Colonic mucosa (tissue), 4 donors: Measurements from ENCODE around the gene C16orf92. TPM values are rescaled to one million over a fixed set of nuclear protein-coding genes. Genes with fewer than 3 reads are reported as not detected.
"Not testable (repeated sequence)": the region's sequence is repeated elsewhere in the genome, so short reads cannot be mapped to it uniquely, and the experiment has no call there.

Experiments used
- DNase-seq: peaks from one replicate; pipeline ENCODE4 v3.0.0-alpha.2; 2020
- H3K27ac ChIP-seq: fragments of 200-600 bp; one replicate; pipeline ENCODE4 v1.8.0; 2021
- H3K27me3 ChIP-seq: fragments of 200-600 bp; one replicate; pipeline ENCODE4 v1.8.0; 2021
- H3K36me3 ChIP-seq: fragments of 200-600 bp; one replicate; pipeline ENCODE4 v1.8.0; 2021
- H3K4me1 ChIP-seq: fragments of 200-600 bp; one replicate; pipeline ENCODE4 v1.8.0; 2021; ENCODE audit warnings: mild to moderate bottlenecking
- H3K4me3 ChIP-seq: fragments of 200-600 bp; one replicate; pipeline ENCODE4 v1.8.0; 2021
- H3K9ac ChIP-seq, 2 donors: one replicate each; pipeline ENCODE4 v1.7.0; 2013; ENCODE audit warnings: control low read depth in 2 of 2, low read depth in 2 of 2, low read length in 2 of 2
- H3K9me3 ChIP-seq: fragments of 200-600 bp; one replicate; pipeline ENCODE4 v1.8.0; 2021
- CTCF ChIP-seq: fragments of 200-600 bp; IDR thresholded peaks from one replicate; pipeline ENCODE4 v1.8.0; 2022; ENCODE audit warnings: antibody characterized with exemption, mild to moderate bottlenecking
- intact Hi-C: fragments of 100-400 bp; cut with DNase I; formaldehyde crosslinking; loops from one replicate; pipeline ENCODE4 v1.14.1; 2022
- total RNA-seq, 2 donors: library from RNA; stranded (reverse); fragmentation: NEBNext Ultra II Directional in 1 of 2; extraction: Animal tissue kit (Norgen Biotek cat#: 25700) in 1 of 2; gene quantifications; one replicate each; pipeline ENCODE4 v1.2.1, GENCODE V29; 2021
- donor health status: healthy.
- donor health status: DM: no; HTN: no; CAD: no.
- donor health status: DM: no; HTN: no; CAD: no.

Gene C16orf92
- total RNA-seq, 2 donors from 2014 or later: not detected

DNA sequence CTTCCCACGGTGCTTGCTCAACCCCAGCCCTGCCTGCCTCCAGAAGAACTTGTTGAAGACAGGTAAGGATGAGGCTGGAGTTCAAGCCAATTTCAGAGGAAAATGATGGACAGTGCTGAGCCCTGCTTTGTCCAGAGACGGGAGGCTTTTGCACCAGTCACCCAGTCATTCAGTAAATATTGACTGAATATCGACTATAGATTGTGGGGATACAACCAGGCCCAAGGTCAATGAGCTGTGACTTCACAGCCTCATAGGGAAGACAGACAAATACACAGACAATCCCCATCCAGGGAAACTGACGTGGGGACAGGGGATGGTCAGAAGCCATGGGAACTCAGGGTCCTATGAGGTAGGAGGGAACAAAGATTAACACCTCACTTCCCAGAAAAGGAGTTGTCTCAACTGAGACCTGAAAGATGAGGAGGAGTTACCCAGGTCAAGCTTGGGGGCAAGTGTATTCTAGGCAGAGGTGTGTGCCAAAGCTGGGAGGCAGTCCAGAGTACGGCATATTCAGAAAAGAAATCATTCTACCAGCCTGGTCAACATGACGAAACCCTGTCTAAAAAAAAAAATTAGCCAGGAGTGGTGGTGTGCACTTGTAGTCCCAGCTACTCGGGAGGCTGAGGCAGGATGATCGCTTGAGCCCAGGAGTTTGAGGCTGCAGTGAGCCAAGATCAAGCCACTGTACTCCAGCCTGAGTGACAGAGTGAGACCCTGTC lies 6.3 kb upstream of the C16orf92 start:
- intact Hi-C loops: no loop called here
- no peaks in the 10 kb centered on the region for H3K27me3 ChIP-seq
- TF ChIP-seq CTCF: no peak

GRCh38 chr16:30017277-30017656 lies 5.7 kb upstream of the C16orf92 start:
- TF ChIP-seq CTCF: no peak
- H3K27ac ChIP-seq: no peak overlapping the region
- intact Hi-C loops: no loop called here
- DNase-seq: no peak
- no peaks in the 10 kb centered on the region for H3K36me3 ChIP-seq
- H3K9ac ChIP-seq: no peak overlapping the region
- H3K9me3 ChIP-seq: no peaks in the 10 kb centered on the region
- no peaks in the 10 kb centered on the region for H3K27me3 ChIP-seq
- no peak overlapping the region for H3K4me3 ChIP-seq
- no peaks in the 10 kb centered on the region for H3K4me1 ChIP-seq

More for the DNA sequence above, 6.3 kb upstream of the C16orf92 start:
- no peak for DNase-seq
- H3K36me3 ChIP-seq: no peaks in the 10 kb centered on the region
- H3K4me1 ChIP-seq: no peaks in the 10 kb centered on the region
- no peak overlapping the region for H3K27ac ChIP-seq
- H3K9me3 ChIP-seq: no peaks in the 10 kb centered on the region
- H3K9ac ChIP-seq: no peak overlapping the region
- no peak overlapping the region for H3K4me3 ChIP-seq

GRCh38 chr16:30017937-30018336 lies 5.1 kb upstream of the C16orf92 start:
- H3K36me3 ChIP-seq, H3K27me3 ChIP-seq, intact Hi-C loops, H3K4me3 ChIP-seq, DNase-seq, H3K9me3 ChIP-seq, H3K27ac ChIP-seq, H3K9ac ChIP-seq, H3K4me1 ChIP-seq: not testable (repeated sequence)

GRCh38 chr16:30018731-30019158 lies 4.3 kb upstream of the C16orf92 start:
- no peaks in the 10 kb centered on the region for H3K27me3 ChIP-seq
- no peaks in the 10 kb centered on the region for H3K9me3 ChIP-seq
- no peak overlapping the region for H3K4me3 ChIP-seq
- no peak for DNase-seq
- H3K4me1 ChIP-seq: no peaks in the 10 kb centered on the region
- intact Hi-C loops: no loop called here
- H3K27ac ChIP-seq: no peak overlapping the region
- TF ChIP-seq CTCF: no peak
- no peak overlapping the region for H3K9ac ChIP-seq
- no peaks in the 10 kb centered on the region for H3K36me3 ChIP-seq

DNA sequence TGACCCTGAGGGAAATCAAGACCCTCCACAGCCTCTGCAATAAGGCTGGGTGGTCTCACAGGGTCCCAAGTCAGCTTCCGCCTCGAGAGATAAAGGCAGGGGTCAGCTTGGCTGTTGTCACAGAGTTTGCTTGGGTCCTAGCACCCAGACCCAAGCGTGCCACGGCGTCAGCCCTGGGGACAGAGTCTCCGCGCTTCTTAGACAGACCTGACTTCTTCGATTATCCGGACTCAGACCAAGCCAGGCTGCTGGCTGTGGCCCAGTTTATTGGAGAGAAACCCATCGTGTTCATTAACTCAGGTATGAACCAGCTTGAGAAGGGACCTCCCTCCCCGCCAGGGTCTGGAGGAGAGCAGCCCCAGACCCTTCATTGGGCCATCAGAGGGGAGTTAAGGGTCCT lies 588 bp downstream of the C16orf92 start:
- intact Hi-C loops: loop anchor here (5.0 kb wide), 2 partner anchors 161 to 321 kb away; partner anchors contain the start of gene CDIPT

More for the DNA sequence above, 588 bp downstream of the C16orf92 start:
- Histone ChIP-seq H3K4me1 (no peaks in the 10 kb centered on the region), H3K4me3 (no peak overlapping the region), H3K9ac (no peak overlapping the region), H3K27ac (no peak overlapping the region), H3K9me3 (no peaks in the 10 kb centered on the region), H3K27me3 (no peaks in the 10 kb centered on the region), H3K36me3 (no peaks in the 10 kb centered on the region)
- TF ChIP-seq CTCF: no peak
- DNase-seq: no peak
